HL-60 (cell line): ENCODE data around the gene TMEM156.

Experiments used
- POLR2AphosphoS5 ChIP-seq: IDR thresholded peaks from 2 replicates; pipeline ENCODE4 v1.6.1; 2012; ENCODE audit warnings: low read depth
- TF ChIP-seq, protein P1 (sequence below): IDR thresholded peaks from one replicate; pipeline ENCODE4 v1.5.1; 2011; ENCODE audit warnings: low read length, control low read depth, inconsistent platforms; ENCODE audit not compliant: insufficient read depth
- TF ChIP-seq, protein P2 (sequence below): IDR thresholded peaks from 2 replicates; pipeline ENCODE4 v1.6.1; 2012; ENCODE audit warnings: low read depth; ENCODE audit not compliant: insufficient replicate concordance

DNA sequence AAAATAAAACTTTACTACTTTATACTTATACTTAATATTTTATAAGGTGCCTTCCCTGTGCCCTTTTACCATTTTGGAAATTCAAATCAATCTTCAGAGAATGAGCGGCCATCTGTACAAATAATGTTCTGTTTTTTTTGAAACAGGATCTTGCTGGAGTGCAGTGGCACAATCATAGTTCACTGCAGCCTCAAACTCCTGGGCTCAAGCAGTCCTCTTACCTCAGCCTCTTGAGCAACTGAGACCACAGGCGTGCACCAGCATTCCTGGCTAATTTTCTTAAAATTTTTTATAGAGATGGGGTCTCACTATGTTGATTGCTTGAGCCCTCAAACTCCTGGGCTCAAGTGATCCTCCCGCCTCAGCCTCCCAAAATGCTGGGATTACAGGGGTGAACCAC is 111.1 kb downstream of the TMEM156 start:
- TF ChIP-seq, protein P1, sequence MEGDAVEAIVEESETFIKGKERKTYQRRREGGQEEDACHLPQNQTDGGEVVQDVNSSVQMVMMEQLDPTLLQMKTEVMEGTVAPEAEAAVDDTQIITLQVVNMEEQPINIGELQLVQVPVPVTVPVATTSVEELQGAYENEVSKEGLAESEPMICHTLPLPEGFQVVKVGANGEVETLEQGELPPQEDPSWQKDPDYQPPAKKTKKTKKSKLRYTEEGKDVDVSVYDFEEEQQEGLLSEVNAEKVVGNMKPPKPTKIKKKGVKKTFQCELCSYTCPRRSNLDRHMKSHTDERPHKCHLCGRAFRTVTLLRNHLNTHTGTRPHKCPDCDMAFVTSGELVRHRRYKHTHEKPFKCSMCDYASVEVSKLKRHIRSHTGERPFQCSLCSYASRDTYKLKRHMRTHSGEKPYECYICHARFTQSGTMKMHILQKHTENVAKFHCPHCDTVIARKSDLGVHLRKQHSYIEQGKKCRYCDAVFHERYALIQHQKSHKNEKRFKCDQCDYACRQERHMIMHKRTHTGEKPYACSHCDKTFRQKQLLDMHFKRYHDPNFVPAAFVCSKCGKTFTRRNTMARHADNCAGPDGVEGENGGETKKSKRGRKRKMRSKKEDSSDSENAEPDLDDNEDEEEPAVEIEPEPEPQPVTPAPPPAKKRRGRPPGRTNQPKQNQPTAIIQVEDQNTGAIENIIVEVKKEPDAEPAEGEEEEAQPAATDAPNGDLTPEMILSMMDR = no peak
- TF ChIP-seq, protein P2, sequence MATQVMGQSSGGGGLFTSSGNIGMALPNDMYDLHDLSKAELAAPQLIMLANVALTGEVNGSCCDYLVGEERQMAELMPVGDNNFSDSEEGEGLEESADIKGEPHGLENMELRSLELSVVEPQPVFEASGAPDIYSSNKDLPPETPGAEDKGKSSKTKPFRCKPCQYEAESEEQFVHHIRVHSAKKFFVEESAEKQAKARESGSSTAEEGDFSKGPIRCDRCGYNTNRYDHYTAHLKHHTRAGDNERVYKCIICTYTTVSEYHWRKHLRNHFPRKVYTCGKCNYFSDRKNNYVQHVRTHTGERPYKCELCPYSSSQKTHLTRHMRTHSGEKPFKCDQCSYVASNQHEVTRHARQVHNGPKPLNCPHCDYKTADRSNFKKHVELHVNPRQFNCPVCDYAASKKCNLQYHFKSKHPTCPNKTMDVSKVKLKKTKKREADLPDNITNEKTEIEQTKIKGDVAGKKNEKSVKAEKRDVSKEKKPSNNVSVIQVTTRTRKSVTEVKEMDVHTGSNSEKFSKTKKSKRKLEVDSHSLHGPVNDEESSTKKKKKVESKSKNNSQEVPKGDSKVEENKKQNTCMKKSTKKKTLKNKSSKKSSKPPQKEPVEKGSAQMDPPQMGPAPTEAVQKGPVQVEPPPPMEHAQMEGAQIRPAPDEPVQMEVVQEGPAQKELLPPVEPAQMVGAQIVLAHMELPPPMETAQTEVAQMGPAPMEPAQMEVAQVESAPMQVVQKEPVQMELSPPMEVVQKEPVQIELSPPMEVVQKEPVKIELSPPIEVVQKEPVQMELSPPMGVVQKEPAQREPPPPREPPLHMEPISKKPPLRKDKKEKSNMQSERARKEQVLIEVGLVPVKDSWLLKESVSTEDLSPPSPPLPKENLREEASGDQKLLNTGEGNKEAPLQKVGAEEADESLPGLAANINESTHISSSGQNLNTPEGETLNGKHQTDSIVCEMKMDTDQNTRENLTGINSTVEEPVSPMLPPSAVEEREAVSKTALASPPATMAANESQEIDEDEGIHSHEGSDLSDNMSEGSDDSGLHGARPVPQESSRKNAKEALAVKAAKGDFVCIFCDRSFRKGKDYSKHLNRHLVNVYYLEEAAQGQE = no peak
- no peak for TF ChIP-seq POLR2AphosphoS5
